Heart left ventricle (tissue), 16 donors: ENCODE data around the gene CHERP. TPM values are rescaled to one million over a fixed set of nuclear protein-coding genes. Genes with fewer than 3 reads are reported as not detected.
A peak's percentile ranks its signal among the peaks of the same experiment; 100 is the strongest.

Experiments
- ATAC-seq, 4 donors: fragments of 200-7000 bp; cut with Tn5 transposase; one replicate each; pipeline ENCODE4 v1.9.1; 2020 to 2022; ENCODE audit warnings: moderate library complexity in 4 of 4, mild to moderate bottlenecking in 3 of 4, moderate number of reproducible peaks in 1 of 4
- DNase-seq, 5 donors: peaks; one replicate each; pipeline ENCODE4 v3.0.0-alpha.2; 2020
- H3K27ac ChIP-seq, 12 donors: fragments of 200-600 bp; sonication (generic) in 4 of 12; one replicate each; pipeline versions ENCODE4 v1.5.0 to v1.8.0; 2016 to 2022; ENCODE audit warnings: mild to moderate bottlenecking in 2 of 12
- H3K27me3 ChIP-seq, 9 donors: fragments of 200-600 bp; sonication (generic) in 2 of 9; one replicate each; pipeline versions ENCODE4 v1.5.1 to v1.8.0; 2016 to 2022; ENCODE audit warnings: mild to moderate bottlenecking in 3 of 9
- H3K36me3 ChIP-seq, 9 donors: fragments of 200-600 bp; sonication (generic) in 2 of 9; one replicate each; pipeline versions ENCODE4 v1.5.0 to v1.8.0; 2018 to 2022; ENCODE audit warnings: mild to moderate bottlenecking in 2 of 9
- H3K4me1 ChIP-seq, 12 donors: fragments of 200-600 bp; sonication (generic) in 4 of 12; one replicate each; pipeline versions ENCODE4 v1.5.0 to v1.8.0; 2016 to 2022; ENCODE audit warnings: mild to moderate bottlenecking in 3 of 12
- H3K4me3 ChIP-seq, 12 donors: fragments of 200-600 bp; sonication (generic) in 4 of 12; one replicate each; pipeline versions ENCODE4 v1.5.0 to v1.8.0; 2017 to 2022; ENCODE audit warnings: mild to moderate bottlenecking in 9 of 12, moderate library complexity in 4 of 12
- H3K9me3 ChIP-seq, 12 donors: fragments of 200-600 bp; sonication (generic) in 4 of 12; one replicate each; pipeline versions ENCODE4 v1.5.0 to v1.8.0; 2016 to 2022; ENCODE audit warnings: mild to moderate bottlenecking in 1 of 12
- POLR2A ChIP-seq, 2 donors: fragments of 450-650 bp; IDR thresholded peaks; one replicate each; pipeline ENCODE4 v1.6.1; 2017; ENCODE audit warnings: antibody characterized with exemption in 2 of 2, mild to moderate bottlenecking in 2 of 2, moderate library complexity in 2 of 2
- WGBS, 4 donors: extraction: QIAGEN DNeasy Blood & Tissue Kit in 2 of 4; methylation state at CpG; one replicate each; pipeline versions ENCODE4 v1.1.5 to v1.1.7; 2013 to 2018; 5-methylcytosine and 5-hydroxymethylcytosine counted together
- intact Hi-C, 10 donors: fragments of 100-400 bp; cut with DNase I; formaldehyde crosslinking; loops; one replicate each; pipeline versions ENCODE4 v1.11.1 to v1.14.2; 2022
- polyA plus RNA-seq, 2 donors: library from polyadenylated mRNA; stranded (reverse); fragments of 200-250 nt; gene quantifications; one replicate each; pipeline ENCODE4 v1.2.3, GENCODE V29; 2013
- total RNA-seq, 9 donors: library from RNA; depleted of rRNA in 2 of 9; stranded (reverse); fragments of >200 nt in 2 of 9; fragmentation: NEBNext Ultra II Directional in 3 of 9; extraction: Animal tissue kit (Norgen Biotek cat#: 25700) in 3 of 9; gene quantifications; one replicate each; pipeline versions ENCODE4 v1.1.0 to v1.2.4, GENCODE V29; 2016 to 2023
- TF ChIP-seq, protein P1 (sequence below), 12 donors: fragments of 200-600 bp; sonication (generic) in 4 of 12; IDR thresholded peaks; one replicate each; pipeline versions ENCODE4 v1.5.0 to v1.8.0; 2018 to 2022; ENCODE audit warnings: antibody characterized with exemption in 12 of 12, mild to moderate bottlenecking in 5 of 12
- donor health status: ischemic (EF 13 %, LVEDD 7.1; RV severe dilation, severe dysfunction).
- donor health status: healthy with polysubstance abuse.
- donor health status: DM: no; HTN: yes; CAD: no.
- donor health status: DM: no; HTN: no; CAD: no.
- donor health status: ischemic (EF 25% LVEDD 6.9; RV normal size, moderate dysfunction).
- donor health status: ischemic (EF 25% LVEDD 5.7; RV mildly dilated, moderate dysfunction).
- donor health status: healthy.
- donor health status: DM: yes; HTN: yes; CAD: no.
- donor health status: ischemic (EF 35%, LVEDD 5.7; RV mildly dilated, moderate dysfunction).
- donor health status: nonischemic (EF 11% LVEDD 7.7; RV severe dilation, severe dysfunction).
- donor health status: DM: yes; HTN: yes; CAD: no.
- donor health status: PGD.
- donor health status: ischemic (EF 29% LVEDD 5.4; RV normal size, mild dysfunction).
- donor health status: nonischemic (EF 23%, LVEDD 6.1; RV moderate dilation, normal function).

The CHERP gene
- total and polyA plus RNA-seq, 11 donors = 5.7 to 24.6 (median 16.1) TPM

GRCh38 chr19:16520074-16520973 is 21.9 kb downstream of the CHERP start:
- Histone ChIP-seq H3K36me3 (peaks cover 2 to 100% (median 86%) of the 10 kb centered on the region in 9 donors), H3K4me1 (no peaks in the 10 kb centered on the region), H3K27me3 (no peaks in the 10 kb centered on the region), H3K9me3 (no peaks in the 10 kb centered on the region), H3K4me3 (no peak overlapping the region), H3K27ac (no peak overlapping the region)
- TF ChIP-seq, protein P1, sequence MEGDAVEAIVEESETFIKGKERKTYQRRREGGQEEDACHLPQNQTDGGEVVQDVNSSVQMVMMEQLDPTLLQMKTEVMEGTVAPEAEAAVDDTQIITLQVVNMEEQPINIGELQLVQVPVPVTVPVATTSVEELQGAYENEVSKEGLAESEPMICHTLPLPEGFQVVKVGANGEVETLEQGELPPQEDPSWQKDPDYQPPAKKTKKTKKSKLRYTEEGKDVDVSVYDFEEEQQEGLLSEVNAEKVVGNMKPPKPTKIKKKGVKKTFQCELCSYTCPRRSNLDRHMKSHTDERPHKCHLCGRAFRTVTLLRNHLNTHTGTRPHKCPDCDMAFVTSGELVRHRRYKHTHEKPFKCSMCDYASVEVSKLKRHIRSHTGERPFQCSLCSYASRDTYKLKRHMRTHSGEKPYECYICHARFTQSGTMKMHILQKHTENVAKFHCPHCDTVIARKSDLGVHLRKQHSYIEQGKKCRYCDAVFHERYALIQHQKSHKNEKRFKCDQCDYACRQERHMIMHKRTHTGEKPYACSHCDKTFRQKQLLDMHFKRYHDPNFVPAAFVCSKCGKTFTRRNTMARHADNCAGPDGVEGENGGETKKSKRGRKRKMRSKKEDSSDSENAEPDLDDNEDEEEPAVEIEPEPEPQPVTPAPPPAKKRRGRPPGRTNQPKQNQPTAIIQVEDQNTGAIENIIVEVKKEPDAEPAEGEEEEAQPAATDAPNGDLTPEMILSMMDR (IDR thresholded peaks at IDR 0.05) = no peak
- no peak for TF ChIP-seq POLR2A (IDR thresholded peaks at IDR 0.05)
- WGBS, 4 donors = 90 to 94% (median 92%) methylated on average over 42 to 45 of the region's 45 CpGs
- DNase-seq = no peak
- peak in 1 of 4 donors; percentile 8 for ATAC-seq
- intact Hi-C loops = no loop called here

- WGBS, 4 donors = 94 to 95% (median 94%) methylated on average over 24 of the region's 24 CpGs
- Histone ChIP-seq H3K4me3 (no peak overlapping the region), H3K27me3 (no peaks in the 10 kb centered on the region), H3K4me1 (no peaks in the 10 kb centered on the region), H3K36me3 (peaks cover 0 to 100% (median 81%) of the 10 kb centered on the region in 9 donors), H3K27ac (no peak overlapping the region), H3K9me3 (no peaks in the 10 kb centered on the region)
- DNase-seq (no peak), ATAC-seq (no peak)
- no peak for TF ChIP-seq POLR2A (IDR thresholded peaks at IDR 0.05)
- TF ChIP-seq, protein P1 (IDR thresholded peaks at IDR 0.05) = no peak
- intact Hi-C loops = no loop called here
Observed at GRCh38 chr19:16519230-16519687, 23.0 kb downstream of the CHERP start.

- no peak for DNase-seq
- Histone ChIP-seq H3K4me1 (no peaks in the 10 kb centered on the region), H3K27ac (no peak overlapping the region), H3K27me3 (no peaks in the 10 kb centered on the region), H3K9me3 (no peaks in the 10 kb centered on the region), H3K4me3 (no peak overlapping the region), H3K36me3 (peaks cover 0 to 98% (median 75%) of the 10 kb centered on the region in 9 donors)
- intact Hi-C loops = no loop called here
- TF ChIP-seq, protein P1 (IDR thresholded peaks at IDR 0.05) = no peak
- TF ChIP-seq POLR2A (IDR thresholded peaks at IDR 0.05) = no peak
- ATAC-seq = no peak
- 88 to 90% (median 89%) methylated on average over 33 of the region's 33 CpGs for WGBS, 4 donors
Observed at GRCh38 chr19:16518483-16519229, 23.6 kb downstream of the CHERP start.

GRCh38 chr19:16518061-16518460 is 24.2 kb downstream of the CHERP start:
- no peak overlapping the region for H3K27ac ChIP-seq
- H3K36me3 ChIP-seq = peaks cover 0 to 98% (median 72%) of the 10 kb centered on the region in 9 donors
- no peak for TF ChIP-seq POLR2A (IDR thresholded peaks at IDR 0.05)
- TF ChIP-seq, protein P1 (IDR thresholded peaks at IDR 0.05) = no peak
- no peak overlapping the region for H3K4me3 ChIP-seq
- 84 to 87% (median 86%) methylated on average over 14 of the region's 14 CpGs for WGBS, 4 donors
- no peak for DNase-seq
- H3K27me3 ChIP-seq = no peaks in the 10 kb centered on the region
- no peak for ATAC-seq
- no peaks in the 10 kb centered on the region for H3K9me3 ChIP-seq
- intact Hi-C loops = no loop called here
- no peaks in the 10 kb centered on the region for H3K4me1 ChIP-seq
